DND-41 (cell line): Measurements from ENCODE around the gene POU2AF1.
A peak's percentile ranks its signal among the peaks of the same experiment; 100 is the strongest.

Experiments used
- ATAC-seq: fragments of 200-7000 bp; cut with Tn5 transposase; 3 replicates; pipeline ENCODE4 v1.9.1; 2021; ENCODE audit warnings: low read depth; ENCODE audit not compliant: insufficient read depth
- DNase-seq: peaks from one replicate; pipeline ENCODE4 v3.0.0-alpha.2; 2020
- H2AFZ ChIP-seq: 2 replicates; pipeline ENCODE4 v1.6.0; 2012; ENCODE audit warnings: low read depth, low read length
- H3K27ac ChIP-seq: 2 replicates; pipeline ENCODE4 v1.5.1; 2012; ENCODE audit warnings: low read length, inconsistent platforms
- H3K27me3 ChIP-seq: fragments of 200-600 bp; sonication (generic); 2 replicates; pipeline ENCODE4 v1.6.0; 2012; ENCODE audit warnings: low read length, mild to moderate bottlenecking, inconsistent platforms; ENCODE audit not compliant: insufficient read depth, poor library complexity
- H3K36me3 ChIP-seq: 2 replicates; pipeline ENCODE4 v1.5.1; 2012; ENCODE audit warnings: low read length, inconsistent platforms; ENCODE audit not compliant: insufficient read depth
- H3K4me1 ChIP-seq: 2 replicates; pipeline ENCODE4 v1.5.1; 2012; ENCODE audit warnings: mild to moderate bottlenecking, low read length; ENCODE audit not compliant: insufficient read depth
- H3K4me2 ChIP-seq: 2 replicates; pipeline ENCODE4 v1.6.0; 2012; ENCODE audit warnings: mild to moderate bottlenecking, moderate library complexity, low read length, inconsistent platforms; ENCODE audit not compliant: insufficient read depth
- H3K4me3 ChIP-seq, 2 experiments: fragments of 200-600 bp in 1 of 2; shearing (Covaris generic) in 1 of 2; 2 replicates each; pipeline ENCODE4 v1.5.1; 2012 to 2016; ENCODE audit warnings: inconsistent platforms in 2 of 2, low read length in 2 of 2, mild to moderate bottlenecking in 2 of 2, low read depth in 1 of 2, moderate library complexity in 1 of 2
- H3K79me2 ChIP-seq: 2 replicates; pipeline ENCODE4 v1.6.0; 2012; ENCODE audit warnings: low read length, inconsistent platforms; ENCODE audit not compliant: insufficient read depth
- H3K9ac ChIP-seq: 2 replicates; pipeline ENCODE4 v1.6.0; 2012; ENCODE audit warnings: low read depth, mild to moderate bottlenecking, inconsistent platforms, low read length, moderate library complexity
- H3K9me3 ChIP-seq: 2 replicates; pipeline ENCODE4 v1.5.1; 2012; ENCODE audit warnings: low read length, moderate library complexity, mild to moderate bottlenecking, inconsistent platforms; ENCODE audit not compliant: insufficient read depth, severe bottlenecking
- H4K20me1 ChIP-seq: 2 replicates; pipeline ENCODE4 v1.6.0; 2012; ENCODE audit warnings: low read length; ENCODE audit not compliant: insufficient read depth
- EZH2 ChIP-seq: IDR thresholded peaks from 3 replicates; pipeline ENCODE4 v1.6.1; 2012; ENCODE audit warnings: borderline replicate concordance, low read depth, mild to moderate bottlenecking, moderate library complexity, low read length, inconsistent platforms; ENCODE audit not compliant: severe bottlenecking
- TF ChIP-seq, protein P1 (sequence below): IDR thresholded peaks from 2 replicates; pipeline ENCODE4 v1.5.1; 2012; ENCODE audit warnings: borderline replicate concordance, low read length, moderate library complexity, mild to moderate bottlenecking; ENCODE audit not compliant: poor library complexity, severe bottlenecking; ENCODE audit errors: extremely low read depth

POU2AF1 gene, protein sequence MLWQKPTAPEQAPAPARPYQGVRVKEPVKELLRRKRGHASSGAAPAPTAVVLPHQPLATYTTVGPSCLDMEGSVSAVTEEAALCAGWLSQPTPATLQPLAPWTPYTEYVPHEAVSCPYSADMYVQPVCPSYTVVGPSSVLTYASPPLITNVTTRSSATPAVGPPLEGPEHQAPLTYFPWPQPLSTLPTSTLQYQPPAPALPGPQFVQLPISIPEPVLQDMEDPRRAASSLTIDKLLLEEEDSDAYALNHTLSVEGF

DNA sequence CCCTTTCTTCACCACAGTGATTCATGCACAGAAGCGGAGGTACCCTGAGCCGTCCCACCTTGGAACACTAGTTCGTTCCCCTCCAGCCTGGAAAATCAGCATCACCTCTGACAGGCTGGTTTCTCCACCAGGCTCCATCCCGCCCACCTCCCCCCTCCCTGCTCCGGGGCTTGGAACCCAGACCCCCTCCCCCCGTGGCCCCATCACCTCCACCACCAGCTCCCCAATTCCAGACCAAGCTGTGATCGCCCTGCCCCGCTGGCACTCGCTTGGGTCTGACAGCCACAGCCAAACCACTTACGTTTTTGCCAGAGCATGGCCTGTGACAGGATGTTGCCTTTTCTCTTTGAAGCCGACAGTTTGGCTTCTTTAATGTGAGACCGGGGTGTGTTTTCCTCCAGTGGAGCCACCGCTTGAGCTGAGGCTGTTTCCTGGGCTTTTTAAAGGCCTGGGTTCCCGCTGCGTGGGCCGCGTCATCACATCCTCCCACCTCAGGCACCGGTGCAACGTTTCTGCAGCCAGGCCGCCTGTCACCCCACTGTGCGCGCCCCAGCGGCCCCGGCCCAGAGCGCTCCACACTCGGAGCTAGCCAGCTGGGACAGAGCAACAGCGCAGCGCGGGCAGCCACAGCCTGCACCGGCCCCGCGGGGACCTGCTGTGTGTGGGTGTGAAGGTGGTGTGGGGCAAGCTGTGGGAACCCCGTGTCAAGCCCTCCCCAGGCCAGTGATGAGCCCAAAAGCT is at the start of gene POU2AF1:
Gene POU2AF1 (minus strand): TSS at position 415 of the 741 bp plus-strand sequence. CDS start 98 bp downstream, at position 317.
- DNase-seq (peak; percentile 89), ATAC-seq (peak; percentile 86)
- Histone ChIP-seq H3K4me2 (peak within 1 kb of the TSS; percentile 76), H3K9ac (peak within 1 kb of the TSS; percentile 81), H3K9me3 (no peaks in the 10 kb centered on the region), H3K4me3 (peak within 1 kb of the TSS; percentile 4 to 60), H3K36me3 (no peaks in the 10 kb centered on the region), H3K4me1 (peaks cover 58% of the 10 kb centered on the region), H4K20me1 (no peaks in the 10 kb centered on the region), H3K27ac (peak within 1 kb of the TSS; percentile 98), H3K27me3 (no peaks in the 10 kb centered on the region), H2AFZ (peak within 1 kb of the TSS; percentile 86), H3K79me2 (0 out of 2 replicates have a peak, but pooled peaks cover 7% of the 10 kb centered on the region)
- no peak for TF ChIP-seq EZH2
- TF ChIP-seq, protein P1, sequence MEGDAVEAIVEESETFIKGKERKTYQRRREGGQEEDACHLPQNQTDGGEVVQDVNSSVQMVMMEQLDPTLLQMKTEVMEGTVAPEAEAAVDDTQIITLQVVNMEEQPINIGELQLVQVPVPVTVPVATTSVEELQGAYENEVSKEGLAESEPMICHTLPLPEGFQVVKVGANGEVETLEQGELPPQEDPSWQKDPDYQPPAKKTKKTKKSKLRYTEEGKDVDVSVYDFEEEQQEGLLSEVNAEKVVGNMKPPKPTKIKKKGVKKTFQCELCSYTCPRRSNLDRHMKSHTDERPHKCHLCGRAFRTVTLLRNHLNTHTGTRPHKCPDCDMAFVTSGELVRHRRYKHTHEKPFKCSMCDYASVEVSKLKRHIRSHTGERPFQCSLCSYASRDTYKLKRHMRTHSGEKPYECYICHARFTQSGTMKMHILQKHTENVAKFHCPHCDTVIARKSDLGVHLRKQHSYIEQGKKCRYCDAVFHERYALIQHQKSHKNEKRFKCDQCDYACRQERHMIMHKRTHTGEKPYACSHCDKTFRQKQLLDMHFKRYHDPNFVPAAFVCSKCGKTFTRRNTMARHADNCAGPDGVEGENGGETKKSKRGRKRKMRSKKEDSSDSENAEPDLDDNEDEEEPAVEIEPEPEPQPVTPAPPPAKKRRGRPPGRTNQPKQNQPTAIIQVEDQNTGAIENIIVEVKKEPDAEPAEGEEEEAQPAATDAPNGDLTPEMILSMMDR = no peak

- H3K27ac ChIP-seq = peak overlapping the region; percentile 12
- H3K79me2 ChIP-seq = no peaks in the 10 kb centered on the region
- no peak for ATAC-seq
- H4K20me1 ChIP-seq = no peaks in the 10 kb centered on the region
- no peaks in the 10 kb centered on the region for H3K36me3 ChIP-seq
- H3K4me3 ChIP-seq = no peak overlapping the region
- peaks cover 2% of the 10 kb centered on the region for H3K27me3 ChIP-seq
- no peak for DNase-seq
- H2AFZ ChIP-seq = no peak overlapping the region
- H3K4me1 ChIP-seq = peaks cover 38% of the 10 kb centered on the region
- TF ChIP-seq, protein P1 = no peak
- no peak for TF ChIP-seq EZH2
- no peak overlapping the region for H3K9ac ChIP-seq
- H3K4me2 ChIP-seq = peak overlapping the region; percentile 30; the same call in 1 of the 2 replicates
- H3K9me3 ChIP-seq = no peaks in the 10 kb centered on the region
Measured at GRCh38 chr11:111428113-111428876, 49.2 kb upstream of the POU2AF1 start.

- ATAC-seq = peak; percentile 66
- H3K4me2 ChIP-seq = peak overlapping the region; percentile 30
- no peak overlapping the region for H3K9ac ChIP-seq
Measured at GRCh38 chr11:111427471-111427912, 48.4 kb upstream of the POU2AF1 start.

More at GRCh38 chr11:111427471-111427912, 48.4 kb upstream of the POU2AF1 start:
- Histone ChIP-seq H3K79me2 (no peaks in the 10 kb centered on the region), H3K36me3 (no peaks in the 10 kb centered on the region), H2AFZ (no peak overlapping the region), H4K20me1 (no peaks in the 10 kb centered on the region), H3K4me3 (no peak overlapping the region), H3K4me1 (peaks cover 38% of the 10 kb centered on the region), H3K27me3 (peaks cover 2% of the 10 kb centered on the region), H3K27ac (peak overlapping the region; percentile 12), H3K9me3 (no peaks in the 10 kb centered on the region)
- TF ChIP-seq, protein P1 = no peak
- peak; percentile 73 for DNase-seq
